HG03342 (cell line): ENCODE measurements around the gene POU2AF2.

Experiments
- ATAC-seq: cut with Tn5 transposase; IDR thresholded peaks from one replicate; pipeline ENCODE4 v1.9.1; 2021; ENCODE audit warnings: mild to moderate bottlenecking, moderate library complexity; ENCODE audit not compliant: unreplicated experiment

The POU2AF2 gene

DNA sequence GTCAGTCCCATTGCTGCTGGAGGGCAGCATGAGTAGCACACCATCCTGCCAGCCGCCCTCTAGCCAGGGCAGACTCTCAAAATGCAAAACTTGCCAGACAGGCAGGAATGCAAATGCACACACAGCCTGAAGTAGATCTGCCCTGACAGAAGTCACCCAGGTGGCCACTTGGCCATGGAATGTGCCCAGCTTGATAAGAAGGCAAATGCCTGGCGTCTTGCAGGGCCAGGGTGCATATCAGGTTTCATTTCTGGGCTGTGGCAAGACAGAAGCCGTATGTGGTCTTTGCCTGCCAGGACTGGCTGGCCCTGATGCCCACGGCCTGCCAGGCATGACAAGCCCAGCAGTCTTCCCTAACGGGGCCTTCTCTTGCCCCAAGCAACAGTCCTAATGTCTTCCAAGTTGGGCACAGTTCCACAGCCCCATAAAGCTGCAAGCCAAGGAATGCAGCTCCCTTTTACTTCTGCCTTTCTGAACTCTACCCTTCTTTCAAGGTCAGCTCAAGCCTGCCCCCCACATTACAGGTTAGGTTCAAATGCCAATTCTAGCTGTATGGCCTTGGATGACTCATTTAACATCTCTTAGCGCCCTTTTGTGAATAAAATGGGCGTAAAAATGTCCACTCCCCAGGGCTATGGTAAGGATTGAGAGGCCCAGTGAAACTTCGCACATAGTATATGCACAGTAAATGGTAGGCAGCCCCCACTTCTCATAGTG is 82.5 kb downstream of the POU2AF2 start:
- no peak for ATAC-seq

- ATAC-seq = no peak
These were observed 84.0 kb downstream of the POU2AF2 start for GRCh38 chr11:111329306-111330204.

DNA sequence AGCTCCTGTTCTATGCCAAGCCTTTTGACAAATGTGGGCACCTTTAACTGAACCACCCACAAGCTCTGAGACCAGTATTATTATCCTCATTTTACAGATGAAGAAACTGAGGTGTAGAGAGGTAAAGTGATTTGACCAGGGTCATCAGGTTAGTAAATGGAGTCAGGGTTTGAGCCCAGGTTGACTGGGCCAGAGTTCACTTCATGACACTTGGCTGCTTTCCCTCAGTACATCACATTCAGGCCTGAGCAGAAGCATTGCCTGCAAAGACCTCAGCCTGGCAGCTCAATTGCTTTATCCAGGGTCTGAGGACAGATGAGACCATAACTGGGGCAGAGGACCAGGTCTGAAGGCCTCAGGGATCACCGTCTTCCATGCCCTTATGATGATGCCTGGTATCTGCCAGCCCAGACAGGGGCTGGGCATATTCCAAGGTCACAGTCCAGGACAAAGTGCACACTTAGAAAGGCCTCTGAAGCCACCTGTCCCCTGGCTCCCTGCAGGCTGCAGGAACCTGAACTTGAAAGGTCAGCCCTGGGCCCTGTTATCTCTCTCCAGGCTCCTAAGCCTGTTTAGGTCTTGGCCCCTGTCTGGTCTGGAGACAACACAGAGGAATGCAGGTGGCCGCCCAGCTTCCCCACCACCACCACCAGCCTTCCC is 84.8 kb downstream of the POU2AF2 start:
- ATAC-seq = no peak

GRCh38 chr11:111331711-111332479 is 86.4 kb downstream of the POU2AF2 start:
- no peak for ATAC-seq

DNA sequence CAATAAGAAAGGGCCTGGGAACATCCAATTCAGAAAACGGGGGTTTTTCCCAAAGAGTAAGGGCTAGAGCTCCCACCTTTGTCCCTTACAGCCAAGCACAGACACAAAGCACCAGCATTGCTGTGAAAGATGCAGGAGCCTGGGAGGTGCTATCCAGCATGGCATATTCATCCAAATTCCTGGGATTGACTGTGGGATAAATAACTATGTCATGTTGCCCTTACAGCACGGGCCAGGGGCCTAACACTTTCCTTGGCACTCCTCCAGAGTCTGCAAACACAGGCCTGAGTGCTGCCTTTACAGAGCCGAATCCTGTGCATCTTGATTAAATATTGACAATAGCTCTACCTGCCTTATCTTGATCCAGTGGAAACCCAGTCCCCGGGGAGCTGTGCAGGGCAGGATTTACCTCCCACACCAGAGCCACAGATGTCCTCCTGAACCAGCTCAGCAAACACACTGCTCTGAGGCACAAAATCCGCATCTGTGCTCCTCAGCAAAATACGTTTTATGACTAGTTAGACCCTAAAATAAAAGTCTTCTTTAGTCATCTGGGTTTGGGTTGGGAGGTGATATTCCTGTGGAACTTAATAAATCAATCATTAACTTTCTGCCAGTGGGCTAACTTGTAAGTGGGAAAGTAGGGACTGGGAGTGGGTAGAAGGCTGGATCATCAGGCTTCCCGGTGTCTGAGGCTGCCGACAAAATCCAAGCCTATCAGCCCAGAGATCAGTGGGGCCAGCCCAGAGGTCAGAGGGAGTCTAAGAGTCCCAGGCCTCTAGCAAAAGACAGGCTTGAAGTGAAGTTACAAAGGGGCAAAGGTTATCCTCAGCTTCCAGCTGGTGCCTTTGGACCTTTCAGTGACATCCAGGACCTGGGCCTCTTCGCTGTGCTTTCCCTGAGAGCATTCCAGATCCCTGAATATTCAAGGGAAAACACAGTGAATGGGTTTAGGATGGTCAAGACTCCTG is 89.3 kb downstream of the POU2AF2 start:
- no peak for ATAC-seq

DNA sequence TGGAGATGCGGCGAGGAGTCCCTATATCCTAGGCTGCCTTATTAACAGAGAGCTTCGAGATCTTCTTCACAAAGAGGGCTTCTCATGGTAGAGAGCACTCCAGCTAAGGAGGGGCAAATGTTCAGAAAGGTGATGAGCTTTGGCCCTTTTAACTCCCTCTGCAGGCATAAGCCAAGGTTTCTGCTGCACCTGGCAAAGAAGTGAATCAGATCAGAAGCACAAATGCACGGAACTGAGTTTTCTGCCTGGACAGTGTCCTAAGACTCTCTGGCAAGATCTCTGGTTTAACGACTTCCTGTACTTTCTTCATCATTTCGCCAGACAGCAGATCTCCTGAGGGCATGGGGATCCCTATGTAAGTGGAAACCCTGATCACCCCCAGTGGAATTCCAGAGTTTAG is 90.0 kb downstream of the POU2AF2 start:
- no peak for ATAC-seq
